Inflammatory macrophage (primary cell): ENCODE results near the gene C1GALT1.
"Not testable (repeated sequence)": the region's sequence is repeated elsewhere in the genome, so short reads cannot be mapped to it uniquely, and the experiment has no call there.

ENCODE experiments used
- DNase-seq, 2 donors: peaks; one replicate each; pipeline ENCODE4 v3.0.0-alpha.2; 2020 to 2022
- total RNA-seq, 18 experiments: gene quantifications; one replicate each; lab custom pipeline; 2026; ENCODE audit warnings: mixed read lengths in 6 of 18, inconsistent platforms in 2 of 18; lab: John Stamatoyannopoulos, UW

The C1GALT1 gene
- total RNA-seq: 14.8 to 38.4 (median 25.0) reads per million in 18 experiments

DNA sequence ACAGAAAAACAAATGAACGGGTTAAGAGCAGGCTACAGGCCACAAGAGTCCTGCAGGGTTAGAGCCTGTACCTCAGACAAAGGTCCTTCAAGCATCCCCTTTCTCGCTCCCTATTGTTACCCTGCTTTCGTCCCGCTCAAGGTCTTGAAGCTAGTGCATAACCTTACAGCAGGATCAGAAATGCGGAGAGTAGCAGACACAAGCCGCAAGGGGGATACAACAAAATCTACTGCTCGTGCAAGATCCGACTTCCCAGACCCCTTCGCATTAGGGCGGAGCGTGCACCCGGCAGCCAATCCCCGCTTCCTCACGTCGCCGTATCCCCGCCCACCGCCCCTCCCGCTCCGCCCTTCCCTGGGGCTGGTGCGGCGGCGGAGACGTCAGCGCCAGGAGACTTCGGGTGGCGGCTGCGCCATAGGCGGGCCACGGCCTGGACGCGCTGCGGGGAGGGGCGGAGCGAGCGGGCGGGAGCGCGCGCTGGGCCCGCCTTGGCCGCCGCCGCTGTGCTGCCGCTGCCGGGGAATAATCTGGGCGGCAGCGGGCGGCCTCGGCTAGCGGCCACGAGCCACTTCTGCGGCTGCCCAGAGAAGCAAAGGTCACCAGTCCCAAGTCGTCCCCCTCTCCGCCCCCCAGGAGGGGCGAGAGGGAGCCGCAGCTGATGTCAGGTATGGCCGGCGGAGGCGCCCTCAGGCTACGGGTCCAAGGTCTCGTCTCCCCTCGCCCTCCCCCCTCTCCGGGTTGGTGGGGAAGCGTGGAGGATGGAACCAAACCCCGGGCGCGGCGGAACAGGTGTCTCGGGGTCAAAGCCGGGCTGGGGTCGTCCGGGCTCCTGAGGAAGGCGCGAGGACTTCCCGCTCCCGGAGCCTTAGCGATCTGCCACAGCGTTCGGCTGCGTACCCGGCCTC is at the start of gene C1GALT1:
C1GALT1 (plus strand) TSS at position 389 of the 905 bp plus-strand sequence. CDS start 51,776 bp downstream, outside the sequence.
- DNase-seq: peak; percentile 96 to 98

DNA sequence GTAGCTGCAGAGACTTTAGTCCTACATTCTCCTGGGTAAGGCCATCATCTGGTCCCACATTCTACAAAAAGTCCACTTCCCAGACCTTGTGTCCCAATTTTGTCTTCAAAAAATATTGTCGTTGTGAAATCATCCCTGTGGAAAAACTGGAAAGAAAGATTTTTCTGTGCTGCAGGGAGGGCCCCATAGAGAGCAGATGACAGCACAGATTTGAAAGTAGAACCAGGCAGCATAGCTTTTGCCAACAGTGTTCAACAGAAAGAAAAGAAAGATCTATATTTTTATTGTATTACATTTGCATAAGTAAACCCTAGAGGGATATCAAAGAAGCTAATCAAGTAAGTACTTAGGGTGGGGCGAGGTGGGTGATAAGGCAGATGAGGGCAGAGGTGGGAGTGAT is 48.3 kb upstream of the C1GALT1 start:
- DNase-seq: no peak

DNA sequence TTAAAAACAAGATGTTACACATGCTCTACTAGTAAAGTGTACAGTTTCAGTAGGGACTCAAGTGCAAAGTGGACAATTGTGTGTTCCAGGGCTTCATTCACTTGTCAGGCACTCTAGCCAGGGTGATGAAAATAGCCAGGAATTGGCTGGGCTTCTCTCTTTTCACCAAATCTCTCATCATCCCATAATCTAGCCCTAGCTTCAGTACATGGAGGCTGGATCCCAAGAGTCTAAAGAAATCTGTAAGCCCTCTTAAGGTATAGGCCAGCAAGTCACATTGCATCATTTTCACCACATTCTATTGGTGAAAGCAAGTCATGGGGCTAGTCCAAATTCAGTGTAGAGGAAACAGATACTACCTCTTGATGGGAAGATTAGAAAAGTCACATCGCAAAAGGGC is 47.3 kb upstream of the C1GALT1 start:
- DNase-seq: no peak

DNA sequence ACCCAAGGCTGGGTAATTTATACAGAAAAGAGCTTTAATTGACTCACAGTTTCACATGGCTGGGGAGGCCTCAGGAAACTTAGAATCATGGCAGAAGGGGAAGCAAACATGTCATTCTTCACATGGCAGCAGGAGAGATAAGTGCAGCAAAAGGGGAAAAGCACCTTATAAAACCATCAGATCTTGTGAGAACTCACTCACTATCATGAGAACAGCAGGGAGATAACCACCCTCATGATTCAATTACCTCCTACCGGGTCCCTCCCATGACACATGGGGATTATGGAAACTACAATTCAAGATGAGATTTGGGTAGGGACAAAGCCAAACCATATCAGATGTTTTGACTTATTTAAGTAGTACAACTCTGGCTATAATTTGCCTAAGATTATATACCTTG is 46.4 kb upstream of the C1GALT1 start:
- not testable (repeated sequence) for DNase-seq

DNA sequence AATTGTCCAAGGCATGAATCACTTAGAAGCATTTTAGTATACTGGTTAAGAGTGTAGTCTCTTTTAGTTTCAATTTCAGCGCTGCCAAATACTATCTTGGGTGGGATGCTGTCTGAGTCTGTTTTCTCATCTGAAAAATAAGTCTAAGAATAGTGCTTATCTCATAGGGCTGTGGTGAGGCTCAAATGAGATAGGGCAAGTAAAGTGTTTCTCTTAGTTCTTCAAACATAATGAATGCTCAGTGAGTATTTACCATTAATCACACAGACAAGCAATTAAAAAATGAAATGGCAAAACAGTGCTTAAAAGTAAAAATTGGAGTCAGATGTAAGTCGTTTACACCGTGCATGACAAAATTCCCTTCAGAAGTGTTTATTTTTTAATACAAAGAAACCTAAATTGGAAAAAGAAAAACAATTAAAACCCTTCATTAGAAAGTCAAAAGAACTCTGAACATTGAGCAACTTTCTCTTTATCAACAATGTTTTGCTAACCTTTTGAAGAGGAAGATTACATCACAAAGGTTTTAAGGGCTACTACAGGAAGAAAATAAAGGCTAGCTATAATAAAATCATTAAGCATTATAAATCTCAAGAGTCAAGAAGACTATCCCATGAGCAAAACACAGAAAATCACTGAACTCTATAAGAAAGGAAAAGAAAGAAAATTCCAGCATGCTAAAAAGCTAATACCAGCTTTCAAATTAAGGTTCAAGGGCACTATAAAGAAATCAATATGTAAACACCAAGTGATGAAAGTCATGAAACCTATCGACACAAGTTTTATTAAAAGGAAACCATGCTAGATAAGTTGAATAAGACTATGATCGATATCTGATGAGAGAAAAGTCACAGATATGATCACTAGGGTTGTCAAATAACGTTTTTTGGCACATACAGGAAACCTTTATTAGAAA is 45.6 kb upstream of the C1GALT1 start:
- DNase-seq: no peak

DNA sequence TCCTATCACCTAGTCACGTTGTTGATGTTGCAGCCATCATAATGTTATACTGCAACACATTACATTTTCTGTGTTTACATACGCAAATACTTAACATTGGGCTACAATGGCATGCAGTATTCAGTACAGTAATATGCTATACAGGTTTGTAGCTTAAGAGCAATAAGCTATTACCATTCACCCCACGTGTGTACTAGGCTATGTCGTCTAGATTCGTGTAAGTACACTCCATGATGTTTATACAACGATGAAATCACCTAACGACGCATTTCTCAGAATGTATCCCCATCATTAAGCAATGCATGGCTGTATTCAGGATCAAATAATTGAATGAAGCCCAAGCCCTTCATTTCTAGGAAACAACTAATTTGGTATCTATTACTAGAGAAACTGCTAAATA is 43.4 kb upstream of the C1GALT1 start:
- DNase-seq: no peak

DNA sequence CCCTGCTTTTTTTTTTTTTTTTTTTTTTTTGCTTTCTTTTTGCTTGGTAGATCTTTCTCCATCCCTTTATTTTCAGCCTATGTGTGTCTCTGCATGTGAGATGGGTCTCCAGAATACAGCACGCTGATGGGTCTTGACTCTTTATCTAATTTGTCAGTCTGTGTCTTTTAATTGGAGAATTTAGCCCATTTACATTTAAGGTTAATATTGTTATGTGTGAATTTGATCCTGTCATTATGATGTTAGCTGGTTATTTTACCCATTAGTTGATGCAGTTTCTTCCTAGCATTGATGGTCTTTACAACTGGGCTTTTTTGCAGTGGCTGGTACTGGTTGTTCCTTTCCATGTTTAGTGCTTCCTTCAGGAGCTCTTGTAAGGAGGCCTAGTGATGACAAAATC is 38.9 kb upstream of the C1GALT1 start:
- not testable (repeated sequence) for DNase-seq

DNA sequence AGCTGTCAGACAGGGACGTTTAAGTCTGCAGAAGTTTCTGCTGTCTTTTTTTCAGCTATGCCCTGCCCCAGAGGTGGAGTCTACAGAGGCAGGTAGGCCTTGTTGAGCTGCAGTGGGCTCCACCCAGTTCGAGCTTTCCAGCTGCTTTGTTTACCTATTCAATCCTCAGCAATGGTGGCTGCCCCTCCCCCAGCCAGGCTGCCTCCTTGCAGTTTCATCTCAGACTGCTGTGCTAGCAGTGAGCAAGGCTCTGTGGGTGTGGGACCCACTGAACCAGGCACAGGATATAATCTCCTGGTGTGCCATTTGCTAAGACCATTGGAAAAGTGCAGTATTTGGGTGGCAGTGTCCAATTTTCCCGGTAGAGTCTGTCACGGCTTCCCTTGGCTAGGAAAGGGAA is 37.2 kb upstream of the C1GALT1 start:
- not testable (repeated sequence) for DNase-seq

DNA sequence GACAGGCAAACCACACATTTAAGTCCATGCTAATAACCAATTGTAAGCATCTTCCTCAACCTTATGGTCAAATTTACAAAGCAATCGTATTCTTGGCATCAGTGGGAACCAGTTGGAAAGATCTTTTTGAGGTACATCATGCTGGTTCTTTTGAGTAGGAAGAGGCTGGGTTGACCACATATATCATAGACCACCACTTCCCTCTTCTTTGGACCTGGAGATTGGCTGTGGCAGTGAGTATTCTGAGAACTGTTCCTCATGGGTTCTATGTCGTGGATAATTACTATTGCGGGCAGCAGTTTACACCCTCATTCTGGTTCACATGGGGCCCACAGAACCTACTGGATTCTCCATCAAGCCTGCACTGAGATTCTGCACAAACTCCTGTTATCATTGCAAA is 35.5 kb upstream of the C1GALT1 start:
- peak; percentile 29 for DNase-seq

DNA sequence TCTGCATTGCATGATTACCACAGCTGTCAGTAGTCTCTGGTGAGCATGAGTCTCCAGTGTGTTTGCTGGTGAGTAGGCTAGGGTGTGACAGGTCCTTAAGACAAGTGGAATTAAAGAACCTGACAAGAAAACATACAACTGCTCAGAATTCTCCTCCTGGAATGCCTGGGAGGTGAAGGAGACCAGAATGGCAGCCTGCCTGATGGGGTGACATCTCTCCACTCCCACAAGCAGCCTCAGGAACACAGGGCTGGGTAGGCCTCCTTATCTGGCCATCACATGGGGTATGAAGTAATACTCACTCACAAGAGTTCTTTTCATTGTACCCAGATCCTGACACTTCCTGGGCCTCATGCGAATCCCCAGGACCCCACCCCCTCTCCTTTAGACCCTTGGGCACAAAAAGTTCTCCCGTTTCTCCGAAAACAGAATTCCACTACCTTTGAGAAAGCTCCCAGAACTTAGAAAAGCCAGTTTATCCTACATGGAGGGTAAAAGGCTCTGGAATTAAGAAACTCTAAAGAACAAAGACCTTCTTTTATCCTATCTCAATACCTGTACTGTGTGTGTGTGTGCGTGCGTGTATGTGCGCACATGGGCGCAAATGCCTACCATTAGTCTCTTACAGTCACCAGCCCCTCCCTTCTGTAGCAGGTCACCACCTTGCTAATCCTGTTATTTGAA is 33.4 kb upstream of the C1GALT1 start:
- DNase-seq: no peak

DNA sequence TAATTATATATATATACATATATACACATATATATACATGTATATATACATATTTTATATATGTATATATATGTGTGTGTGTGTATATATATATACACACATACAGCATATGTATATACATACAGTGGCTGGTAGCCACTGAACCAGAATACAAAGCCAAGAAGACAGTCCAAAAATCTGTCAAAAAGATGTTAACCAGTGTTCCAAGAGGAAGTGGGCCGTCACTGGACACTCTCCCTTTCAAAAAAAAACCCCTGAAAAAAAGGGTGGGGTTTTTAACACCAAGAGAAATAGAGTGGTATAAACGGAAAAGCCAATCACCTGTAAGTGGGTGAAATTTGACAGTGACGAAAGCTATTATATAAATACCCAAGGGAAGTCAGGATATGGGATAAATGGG is 31.1 kb upstream of the C1GALT1 start:
- DNase-seq: no peak

DNA sequence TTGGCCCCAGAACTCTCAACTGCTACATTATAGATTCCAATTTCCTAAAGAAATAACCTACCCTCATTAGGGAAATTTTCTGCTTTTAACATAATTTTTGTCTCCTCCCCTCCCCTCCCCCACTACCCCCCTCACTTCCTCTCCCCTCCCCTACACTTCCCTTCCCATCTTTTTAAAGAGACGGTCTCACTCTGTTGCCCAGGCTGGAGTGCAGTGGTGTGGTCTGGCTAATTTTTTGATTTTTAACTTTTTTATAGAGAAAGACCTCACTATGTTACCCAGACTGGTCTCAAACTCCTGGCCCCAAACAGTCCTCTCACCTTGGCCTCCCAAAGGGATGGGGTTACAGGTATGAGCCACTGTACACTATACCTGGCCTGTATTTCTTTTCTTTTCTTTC is 30.5 kb upstream of the C1GALT1 start:
- no peak for DNase-seq

DNA sequence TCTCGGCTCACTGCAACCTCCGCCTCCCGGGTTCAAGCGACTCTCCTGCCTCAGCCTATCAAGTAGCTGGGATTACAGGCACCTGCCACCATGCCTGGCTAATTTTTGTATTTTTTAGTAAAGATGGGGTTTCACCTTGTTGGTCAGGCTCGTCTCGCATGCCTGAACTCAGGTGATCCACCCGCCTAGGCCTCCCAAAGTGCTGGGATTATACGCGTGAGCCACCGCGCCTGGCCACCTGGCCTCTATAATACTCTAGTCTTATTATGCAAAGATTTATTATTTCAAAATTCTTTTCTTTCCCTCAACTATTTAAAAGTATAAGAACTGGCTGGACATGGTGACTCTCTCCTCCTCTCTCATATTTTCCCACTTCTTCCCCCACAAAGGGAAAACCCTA is 30.0 kb upstream of the C1GALT1 start:
- no peak for DNase-seq

DNA sequence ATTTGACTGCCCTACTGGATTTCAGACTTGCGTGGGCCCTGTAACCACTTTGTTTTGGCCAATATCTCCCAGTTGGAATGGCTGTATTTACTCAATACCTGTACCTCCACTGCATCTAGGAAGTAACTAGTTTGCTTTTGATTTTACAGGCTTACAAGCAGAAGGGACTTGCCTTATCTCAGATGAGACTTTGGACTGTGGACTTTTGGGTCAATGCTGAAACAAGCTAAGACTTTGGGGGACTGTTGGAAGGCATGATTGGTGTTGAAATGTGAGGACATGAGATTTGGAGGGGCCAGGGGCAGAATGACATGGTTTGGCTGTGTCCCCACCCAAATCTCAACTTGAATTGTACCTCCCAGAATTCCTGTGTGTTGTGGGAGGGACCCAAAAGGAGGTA is 28.0 kb upstream of the C1GALT1 start:
- not testable (repeated sequence) for DNase-seq

DNA sequence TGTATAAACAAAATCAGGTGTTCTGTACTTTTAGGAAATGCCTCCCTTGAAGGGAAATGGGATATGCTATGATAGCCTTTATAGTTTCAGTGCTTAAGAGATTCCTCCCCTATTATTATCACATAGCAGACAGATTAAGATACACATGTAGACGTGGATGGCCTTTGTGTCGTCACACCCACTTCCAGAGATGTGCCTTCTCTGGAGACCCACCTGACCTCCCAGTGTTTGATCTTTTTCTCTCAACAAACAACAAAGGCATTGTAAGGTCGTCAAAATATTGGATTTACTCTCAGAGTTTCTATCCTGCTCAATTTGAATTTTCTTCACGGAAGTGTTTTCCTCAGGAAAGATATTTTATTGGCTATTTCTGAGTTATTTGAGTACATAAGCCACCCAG is 25.7 kb upstream of the C1GALT1 start:
- no peak for DNase-seq

DNA sequence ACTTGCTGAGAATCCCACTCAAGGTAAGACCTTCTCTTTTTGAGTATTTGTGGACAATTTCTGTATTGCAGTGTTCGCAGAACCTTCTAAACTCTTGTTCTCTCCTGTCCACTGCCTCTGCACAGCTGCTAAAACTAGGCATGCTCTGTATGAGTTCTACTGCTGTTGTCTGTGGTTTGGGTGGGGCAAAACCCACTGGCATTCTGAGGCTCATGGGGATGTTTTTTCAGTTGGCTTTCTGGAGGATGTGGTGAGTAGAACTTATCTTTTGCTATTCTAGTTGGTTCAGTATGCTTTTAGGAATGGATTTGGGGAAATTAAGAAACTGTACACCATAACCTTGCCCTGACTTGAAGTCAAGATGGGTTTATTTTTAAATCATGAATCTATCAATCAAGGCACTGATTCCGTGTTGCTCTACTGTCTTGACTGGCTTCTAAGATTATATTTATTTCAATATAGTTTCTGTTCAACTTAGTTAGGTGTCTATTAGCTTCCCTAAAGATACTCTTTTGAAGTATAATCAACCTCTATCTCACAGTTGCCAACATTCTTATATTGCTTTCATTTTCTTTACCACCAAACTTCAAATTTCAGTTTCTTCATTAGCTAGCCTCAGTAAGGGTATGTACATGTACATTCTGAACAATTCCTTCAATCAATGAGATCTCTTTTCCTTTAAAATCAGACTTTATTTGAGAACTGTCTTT is 25.0 kb upstream of the C1GALT1 start:
- DNase-seq: peak in 1 of 2 donors; percentile 32

DNA sequence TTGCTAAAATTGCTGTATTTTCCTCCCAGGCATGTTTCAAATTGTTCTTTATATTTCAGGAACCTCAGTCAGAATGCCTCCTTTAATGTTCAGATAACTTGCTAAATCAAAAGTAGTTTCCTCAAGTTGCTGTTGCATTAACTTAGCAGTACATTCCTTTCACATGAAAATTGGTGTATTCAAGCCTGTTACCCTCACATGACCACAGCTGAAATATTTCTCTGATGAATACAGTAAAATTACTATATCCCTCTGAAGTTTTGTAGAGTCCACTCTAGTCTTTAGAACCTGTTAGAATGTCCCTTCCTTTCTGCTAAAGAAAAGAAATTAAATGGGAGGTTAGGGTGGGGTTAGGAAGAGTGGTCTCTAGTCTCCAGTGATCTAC is 24.5 kb upstream of the C1GALT1 start:
- DNase-seq: peak in 1 of 2 donors; percentile 17

DNA sequence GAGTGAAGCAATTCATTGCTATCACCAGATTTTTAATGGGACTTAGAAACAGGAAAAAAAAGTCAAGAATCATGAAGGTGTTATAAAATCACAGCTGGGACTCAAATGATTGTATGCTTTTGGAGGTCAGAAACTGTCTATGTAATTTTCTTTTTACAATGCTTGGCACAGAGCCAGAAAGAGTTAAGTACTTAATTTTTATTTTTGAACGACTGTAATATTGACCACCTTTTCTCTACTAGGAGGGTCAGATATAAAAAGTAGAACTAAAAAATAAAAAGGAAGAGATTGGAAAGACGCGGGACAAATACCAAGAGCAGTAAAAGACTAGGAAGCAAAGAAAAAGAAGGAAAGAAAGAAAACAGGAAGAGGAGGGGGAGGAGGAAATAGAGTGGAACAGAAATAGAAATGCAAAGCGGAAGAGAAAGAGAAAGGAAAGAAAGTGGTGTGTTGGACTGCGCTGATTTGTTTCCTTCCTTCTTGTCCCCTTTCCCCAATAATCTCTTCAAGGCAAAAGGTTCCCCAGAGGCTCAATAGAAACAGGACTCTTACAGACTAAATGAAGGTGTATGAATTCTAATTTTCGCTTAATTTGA is 23.2 kb upstream of the C1GALT1 start:
- DNase-seq: peak in 1 of 2 donors; percentile 39

DNA sequence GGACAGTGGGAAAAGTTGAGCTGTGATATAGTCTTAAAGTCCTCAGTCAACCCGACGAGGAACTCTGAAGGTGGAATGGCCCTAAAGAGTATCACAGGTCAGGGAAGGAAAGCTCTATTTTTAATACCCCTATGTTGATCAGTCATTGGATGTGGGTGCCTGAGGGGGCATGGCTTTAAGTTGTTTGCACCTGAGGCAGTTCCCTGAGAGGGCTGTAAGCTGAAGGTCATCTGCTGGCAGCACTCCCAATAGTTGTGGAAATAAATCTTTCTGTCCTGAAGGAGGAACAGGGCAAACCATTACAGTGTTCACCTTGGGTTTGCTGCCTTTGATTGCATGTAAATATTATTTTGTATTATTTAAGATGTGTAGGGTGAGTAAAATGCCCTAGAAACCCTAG is 17.8 kb upstream of the C1GALT1 start:
- no peak for DNase-seq

DNA sequence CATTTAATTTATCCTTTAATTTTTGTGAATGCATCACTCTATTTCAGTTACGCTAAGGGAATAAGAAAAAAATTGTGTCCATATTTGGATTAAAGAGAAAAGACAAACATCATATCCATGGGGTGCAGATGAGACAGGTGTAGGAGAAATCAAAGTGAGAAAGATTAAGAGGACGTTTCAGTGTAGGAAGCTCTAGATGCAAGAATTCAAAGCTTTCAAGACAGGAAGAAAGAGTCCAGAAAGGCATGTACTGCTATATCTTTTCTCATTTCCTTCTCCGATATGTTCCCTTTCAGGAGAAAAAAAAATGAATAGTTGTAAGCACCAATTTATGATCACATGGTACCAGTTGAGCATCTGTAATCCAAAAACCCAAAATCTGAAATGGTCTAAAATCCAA is 17.0 kb upstream of the C1GALT1 start:
- DNase-seq: no peak

DNA sequence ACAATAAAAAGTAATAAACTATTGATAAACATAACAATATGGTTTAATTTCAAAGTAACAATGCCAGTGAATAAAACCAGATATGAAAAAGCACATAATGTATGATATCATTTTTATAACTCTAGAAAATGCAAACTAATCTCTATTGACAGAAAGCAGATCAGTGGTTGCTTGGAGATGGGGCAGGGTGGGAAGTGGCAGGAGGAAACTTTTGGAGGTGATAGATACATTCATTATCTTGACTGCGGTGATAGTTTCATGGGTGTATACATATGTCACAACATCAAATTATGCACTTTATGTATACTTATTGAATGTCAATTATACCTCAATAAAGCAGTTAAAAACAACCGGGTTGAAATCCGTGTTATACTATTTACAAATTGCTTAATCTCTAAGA is 16.0 kb upstream of the C1GALT1 start:
- no peak for DNase-seq

DNA sequence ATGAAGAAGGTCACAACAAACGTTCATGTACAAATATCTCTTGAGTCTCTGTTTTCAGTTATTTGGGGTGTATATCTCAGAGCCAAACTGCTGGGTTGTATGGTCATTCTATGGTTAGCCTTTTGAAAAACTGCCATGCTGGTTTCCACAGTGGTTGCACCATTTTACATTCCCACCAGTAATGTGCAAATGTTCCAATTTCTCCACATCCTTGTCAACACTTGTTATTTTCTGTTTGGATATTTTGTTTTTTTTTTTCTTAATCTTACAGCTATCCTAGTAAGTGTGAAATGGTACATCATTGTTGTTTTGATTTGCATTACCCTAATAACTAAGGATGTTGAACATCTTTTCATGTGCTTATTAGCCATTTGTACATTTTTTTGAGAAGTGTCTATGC is 13.0 kb upstream of the C1GALT1 start:
- DNase-seq: no peak
